HCT116 (cell line): ENCODE data around the gene MRPL49.
"Not testable (repeated sequence)": the region's sequence is repeated elsewhere in the genome, so short reads cannot be mapped to it uniquely, and the experiment has no call there.

Experiments used
- EZH2 ChIP-seq: fragments of 200-600 bp; sonication (generic); IDR thresholded peaks from 2 replicates; pipeline ENCODE4 v1.6.1; 2017; ENCODE audit warnings: antibody characterized with exemption, mixed run types
- JUND ChIP-seq: IDR thresholded peaks from 2 replicates; pipeline ENCODE4 v1.6.1; 2012
- POLR2A ChIP-seq: IDR thresholded peaks from 2 replicates; pipeline ENCODE4 v1.7.0; 2011; ENCODE audit warnings: borderline replicate concordance; ENCODE audit not compliant: insufficient read depth, insufficient read length; ENCODE audit errors: extremely low read depth
- POLR2AphosphoS5 ChIP-seq: IDR thresholded peaks from 2 replicates; pipeline ENCODE4 v1.6.1; 2011; ENCODE audit warnings: mild to moderate bottlenecking, low read depth, low read length, moderate library complexity
- TF ChIP-seq, protein P1 (sequence below), 3 experiments: fragments of 200-600 bp in 1 of 3; sonication (generic) in 1 of 3; IDR thresholded peaks in 2 of 3; conservative IDR thresholded peaks in 1 of 3; 2 replicates each; pipeline ENCODE4 v1.5.1; 2012 to 2017; ENCODE audit warnings: low read depth in 2 of 3, low read length in 2 of 3, antibody characterized with exemption in 1 of 3, borderline replicate concordance in 1 of 3, control low read depth in 1 of 3, mild to moderate bottlenecking in 1 of 3, mixed read lengths in 1 of 3, mixed run types in 1 of 3, moderate library complexity in 1 of 3; ENCODE audit not compliant: insufficient read depth in 1 of 3
- TF ChIP-seq, protein P2 (sequence below): IDR thresholded peaks from 2 replicates; pipeline ENCODE4 v1.6.1; 2012; ENCODE audit warnings: low read depth
- TF ChIP-seq, protein P3 (sequence below): IDR thresholded peaks from 2 replicates; pipeline ENCODE4 v1.6.1; 2011; ENCODE audit warnings: mild to moderate bottlenecking, low read length, moderate library complexity; ENCODE audit not compliant: insufficient replicate concordance; ENCODE audit errors: extremely low read depth
- TF ChIP-seq, protein P4 (sequence below): IDR thresholded peaks from 2 replicates; pipeline ENCODE4 v1.6.1; 2012

DNA sequence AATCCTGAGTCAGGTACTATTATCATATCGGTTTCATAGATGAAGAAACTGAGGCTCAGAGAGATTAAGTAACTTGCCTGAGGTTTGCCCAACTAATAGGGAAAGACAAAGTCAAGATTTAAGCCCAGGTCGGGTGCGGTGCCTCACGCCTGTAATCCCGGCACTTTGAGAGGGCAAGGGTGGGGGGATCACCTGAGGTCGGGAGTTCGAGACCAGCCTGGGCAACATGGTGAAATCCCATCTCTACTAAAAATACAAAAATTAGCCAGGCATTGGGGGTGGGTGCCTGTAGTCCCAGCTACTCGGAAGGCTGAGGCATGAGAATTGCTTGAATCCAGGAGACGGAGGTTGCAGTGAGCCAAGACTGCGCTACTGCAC is 28.0 kb downstream of the MRPL49 start:
- not testable (repeated sequence) for TF ChIP-seq POLR2A, EZH2, POLR2AphosphoS5, JUND
- TF ChIP-seq, protein P1, sequence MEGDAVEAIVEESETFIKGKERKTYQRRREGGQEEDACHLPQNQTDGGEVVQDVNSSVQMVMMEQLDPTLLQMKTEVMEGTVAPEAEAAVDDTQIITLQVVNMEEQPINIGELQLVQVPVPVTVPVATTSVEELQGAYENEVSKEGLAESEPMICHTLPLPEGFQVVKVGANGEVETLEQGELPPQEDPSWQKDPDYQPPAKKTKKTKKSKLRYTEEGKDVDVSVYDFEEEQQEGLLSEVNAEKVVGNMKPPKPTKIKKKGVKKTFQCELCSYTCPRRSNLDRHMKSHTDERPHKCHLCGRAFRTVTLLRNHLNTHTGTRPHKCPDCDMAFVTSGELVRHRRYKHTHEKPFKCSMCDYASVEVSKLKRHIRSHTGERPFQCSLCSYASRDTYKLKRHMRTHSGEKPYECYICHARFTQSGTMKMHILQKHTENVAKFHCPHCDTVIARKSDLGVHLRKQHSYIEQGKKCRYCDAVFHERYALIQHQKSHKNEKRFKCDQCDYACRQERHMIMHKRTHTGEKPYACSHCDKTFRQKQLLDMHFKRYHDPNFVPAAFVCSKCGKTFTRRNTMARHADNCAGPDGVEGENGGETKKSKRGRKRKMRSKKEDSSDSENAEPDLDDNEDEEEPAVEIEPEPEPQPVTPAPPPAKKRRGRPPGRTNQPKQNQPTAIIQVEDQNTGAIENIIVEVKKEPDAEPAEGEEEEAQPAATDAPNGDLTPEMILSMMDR (IDR thresholded peaks at IDR 0.05 in 2 of 3, conservative IDR thresholded peaks at IDR 0.05 in 1 of 3; ENCODE audit: borderline replicate concordance in 1 of 3, insufficient read depth in 1 of 3, low read depth in 2 of 3, low read length in 2 of 3): not testable (repeated sequence)
- TF ChIP-seq, protein P2, sequence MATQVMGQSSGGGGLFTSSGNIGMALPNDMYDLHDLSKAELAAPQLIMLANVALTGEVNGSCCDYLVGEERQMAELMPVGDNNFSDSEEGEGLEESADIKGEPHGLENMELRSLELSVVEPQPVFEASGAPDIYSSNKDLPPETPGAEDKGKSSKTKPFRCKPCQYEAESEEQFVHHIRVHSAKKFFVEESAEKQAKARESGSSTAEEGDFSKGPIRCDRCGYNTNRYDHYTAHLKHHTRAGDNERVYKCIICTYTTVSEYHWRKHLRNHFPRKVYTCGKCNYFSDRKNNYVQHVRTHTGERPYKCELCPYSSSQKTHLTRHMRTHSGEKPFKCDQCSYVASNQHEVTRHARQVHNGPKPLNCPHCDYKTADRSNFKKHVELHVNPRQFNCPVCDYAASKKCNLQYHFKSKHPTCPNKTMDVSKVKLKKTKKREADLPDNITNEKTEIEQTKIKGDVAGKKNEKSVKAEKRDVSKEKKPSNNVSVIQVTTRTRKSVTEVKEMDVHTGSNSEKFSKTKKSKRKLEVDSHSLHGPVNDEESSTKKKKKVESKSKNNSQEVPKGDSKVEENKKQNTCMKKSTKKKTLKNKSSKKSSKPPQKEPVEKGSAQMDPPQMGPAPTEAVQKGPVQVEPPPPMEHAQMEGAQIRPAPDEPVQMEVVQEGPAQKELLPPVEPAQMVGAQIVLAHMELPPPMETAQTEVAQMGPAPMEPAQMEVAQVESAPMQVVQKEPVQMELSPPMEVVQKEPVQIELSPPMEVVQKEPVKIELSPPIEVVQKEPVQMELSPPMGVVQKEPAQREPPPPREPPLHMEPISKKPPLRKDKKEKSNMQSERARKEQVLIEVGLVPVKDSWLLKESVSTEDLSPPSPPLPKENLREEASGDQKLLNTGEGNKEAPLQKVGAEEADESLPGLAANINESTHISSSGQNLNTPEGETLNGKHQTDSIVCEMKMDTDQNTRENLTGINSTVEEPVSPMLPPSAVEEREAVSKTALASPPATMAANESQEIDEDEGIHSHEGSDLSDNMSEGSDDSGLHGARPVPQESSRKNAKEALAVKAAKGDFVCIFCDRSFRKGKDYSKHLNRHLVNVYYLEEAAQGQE: not testable (repeated sequence)
- TF ChIP-seq, protein P3, sequence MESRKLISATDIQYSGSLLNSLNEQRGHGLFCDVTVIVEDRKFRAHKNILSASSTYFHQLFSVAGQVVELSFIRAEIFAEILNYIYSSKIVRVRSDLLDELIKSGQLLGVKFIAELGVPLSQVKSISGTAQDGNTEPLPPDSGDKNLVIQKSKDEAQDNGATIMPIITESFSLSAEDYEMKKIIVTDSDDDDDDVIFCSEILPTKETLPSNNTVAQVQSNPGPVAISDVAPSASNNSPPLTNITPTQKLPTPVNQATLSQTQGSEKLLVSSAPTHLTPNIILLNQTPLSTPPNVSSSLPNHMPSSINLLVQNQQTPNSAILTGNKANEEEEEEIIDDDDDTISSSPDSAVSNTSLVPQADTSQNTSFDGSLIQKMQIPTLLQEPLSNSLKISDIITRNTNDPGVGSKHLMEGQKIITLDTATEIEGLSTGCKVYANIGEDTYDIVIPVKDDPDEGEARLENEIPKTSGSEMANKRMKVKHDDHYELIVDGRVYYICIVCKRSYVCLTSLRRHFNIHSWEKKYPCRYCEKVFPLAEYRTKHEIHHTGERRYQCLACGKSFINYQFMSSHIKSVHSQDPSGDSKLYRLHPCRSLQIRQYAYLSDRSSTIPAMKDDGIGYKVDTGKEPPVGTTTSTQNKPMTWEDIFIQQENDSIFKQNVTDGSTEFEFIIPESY: not testable (repeated sequence)
- TF ChIP-seq, protein P4, sequence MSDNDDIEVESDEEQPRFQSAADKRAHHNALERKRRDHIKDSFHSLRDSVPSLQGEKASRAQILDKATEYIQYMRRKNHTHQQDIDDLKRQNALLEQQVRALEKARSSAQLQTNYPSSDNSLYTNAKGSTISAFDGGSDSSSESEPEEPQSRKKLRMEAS: not testable (repeated sequence)
